SK-N-SH (cell line): ENCODE data around the gene OSBP. TPM values are rescaled to one million over a fixed set of nuclear protein-coding genes. Genes with fewer than 3 reads are reported as not detected.

Experiments
- CTCF ChIA-PET: fragments of 300-600, 350-600 bp; formaldehyde crosslinking; extraction: SDS; loops from one replicate; lab custom pipeline; 2021; lab: Yijun Ruan, JAX
- POLR2A ChIA-PET: fragments of 350-600 bp; sonication (Branson Sonifier 250); formaldehyde crosslinking; extraction: SDS; loops from one replicate; lab custom pipeline; 2020; ENCODE audit warnings: antibody characterized with exemption, inconsistent platforms; lab: Yijun Ruan, JAX
- DNase-seq: peaks from one replicate; pipeline ENCODE4 v3.0.0; 2012
- H2AFZ ChIP-seq: fragments of 200-600 bp; sonication (generic); 2 replicates; pipeline ENCODE4 v1.8.1; 2016; ENCODE audit warnings: antibody characterized with exemption, mild to moderate bottlenecking, low read depth
- H3F3A ChIP-seq: fragments of 200-600 bp; sonication (generic); replicated peaks from 2 replicates; pipeline ENCODE3; 2016; ENCODE audit warnings: antibody characterized with exemption, mild to moderate bottlenecking; ENCODE audit not compliant: insufficient read depth
- H3K27ac ChIP-seq, 2 experiments: fragments of 200-500 bp in 1 of 2; fragments of 200-600 bp in 1 of 2; sonication (Bioruptor generic) in 1 of 2; sonication (generic), shearing (Covaris generic) in 1 of 2; 2 replicates each; pipeline versions ENCODE4 v1.5.1 to v1.6.1; 2014 to 2016; ENCODE audit warnings: low read depth in 2 of 2, inconsistent platforms in 1 of 2, low read length in 1 of 2, mild to moderate bottlenecking in 1 of 2, mixed read lengths in 1 of 2
- H3K27me3 ChIP-seq: fragments of 200-600 bp; sonication (generic), shearing (Covaris generic); 2 replicates; pipeline ENCODE4 v1.6.1; 2016; ENCODE audit warnings: mixed run types; ENCODE audit not compliant: insufficient read depth
- H3K36me3 ChIP-seq, 2 experiments: fragments of 200-500 bp in 1 of 2; fragments of 200-600 bp in 1 of 2; sonication (Bioruptor generic) in 1 of 2; sonication (generic) in 1 of 2; replicated peaks in 1 of 2; 2 replicates each; pipeline versions ENCODE3 to v1.5.1; 2014 to 2016; ENCODE audit warnings: low read length in 1 of 2, mild to moderate bottlenecking in 1 of 2; ENCODE audit not compliant: insufficient read depth in 2 of 2, control insufficient read depth in 1 of 2
- H3K4me1 ChIP-seq, 2 experiments: fragments of 200-500 bp in 1 of 2; fragments of 200-600 bp in 1 of 2; sonication (Bioruptor generic) in 1 of 2; sonication (generic), shearing (Covaris generic) in 1 of 2; 2 replicates each; pipeline versions ENCODE4 v1.5.1 to v1.6.1; 2014 to 2016; ENCODE audit warnings: low read depth in 1 of 2, low read length in 1 of 2, mixed run types in 1 of 2; ENCODE audit not compliant: insufficient read depth in 2 of 2, control insufficient read depth in 1 of 2
- H3K4me2 ChIP-seq: fragments of 200-600 bp; sonication (generic), shearing (Covaris generic); 2 replicates; pipeline ENCODE4 v1.6.1; 2017; ENCODE audit warnings: mixed run types
- H3K4me3 ChIP-seq, 2 experiments: fragments of 200-500 bp in 1 of 2; fragments of 200-600 bp in 1 of 2; sonication (Bioruptor generic) in 1 of 2; sonication (generic), shearing (Covaris generic) in 1 of 2; 2 replicates each; pipeline versions ENCODE4 v1.5.1 to v1.8.1; 2014 to 2016; ENCODE audit warnings: low read depth in 2 of 2, inconsistent platforms in 1 of 2, low read length in 1 of 2, mild to moderate bottlenecking in 1 of 2, mixed read lengths in 1 of 2, moderate library complexity in 1 of 2
- H3K79me2 ChIP-seq: fragments of 200-600 bp; sonication (generic); 2 replicates; pipeline ENCODE4 v1.8.1; 2017; ENCODE audit warnings: mild to moderate bottlenecking; ENCODE audit not compliant: insufficient read depth
- H3K9ac ChIP-seq: fragments of 200-600 bp; sonication (generic); 2 replicates; pipeline ENCODE4 v1.6.1; 2017; ENCODE audit warnings: mixed run types
- H3K9me2 ChIP-seq: fragments of 200-600 bp; sonication (generic); 2 replicates; pipeline ENCODE4 v1.6.1; 2017; ENCODE audit warnings: mixed run types
- H3K9me3 ChIP-seq: fragments of 200-600 bp; sonication (generic); 2 replicates; pipeline ENCODE4 v1.6.1; 2017; ENCODE audit warnings: mixed run types, mild to moderate bottlenecking, moderate library complexity
- H4K20me1 ChIP-seq: fragments of 200-600 bp; sonication (generic); 2 replicates; pipeline ENCODE4 v1.6.1; 2017; ENCODE audit warnings: mild to moderate bottlenecking, mixed run types; ENCODE audit not compliant: insufficient read depth
- CHD2 ChIP-seq: fragments of 150-350 bp; IDR thresholded peaks from 2 replicates; pipeline ENCODE4 v1.6.1; 2018; ENCODE audit warnings: low read length; ENCODE audit not compliant: partially characterized antibody
- ELF1 ChIP-seq: IDR thresholded peaks from 2 replicates; pipeline ENCODE4 v1.4.0; 2012
- EZH2phosphoT487 ChIP-seq: fragments of 200-600 bp; sonication (generic); IDR thresholded peaks from 2 replicates; pipeline ENCODE4 v1.6.1; 2017; ENCODE audit warnings: low read depth, mixed run types, mild to moderate bottlenecking, antibody characterized with exemption, moderate library complexity, borderline replicate concordance
- FOSL2 ChIP-seq: IDR thresholded peaks from 2 replicates; pipeline ENCODE4 v1.4.0; 2012; ENCODE audit warnings: low read depth, mild to moderate bottlenecking, moderate library complexity, borderline replicate concordance
- FOXJ3 ChIP-seq: sonication (generic); formaldehyde crosslinking; IDR thresholded peaks from 2 replicates; pipeline ENCODE4 v1.5.1; 2020; ENCODE audit warnings: mild to moderate bottlenecking, missing genetic modification reagents
- GABPA ChIP-seq: IDR thresholded peaks from 2 replicates; pipeline ENCODE4 v1.4.0; 2012; ENCODE audit warnings: low read depth, mild to moderate bottlenecking
- GATA2 ChIP-seq: sonication (generic); formaldehyde crosslinking; IDR thresholded peaks from 2 replicates; pipeline ENCODE4 v1.5.0; 2020; ENCODE audit warnings: mild to moderate bottlenecking, missing genetic modification reagents
- JUND ChIP-seq: IDR thresholded peaks from 2 replicates; pipeline ENCODE4 v1.4.0; 2012
- MAX ChIP-seq: IDR thresholded peaks from 2 replicates; pipeline ENCODE4 v1.4.0; 2012; ENCODE audit warnings: low read depth
- MXI1 ChIP-seq: IDR thresholded peaks from 2 replicates; pipeline ENCODE4 v1.6.1; 2012; ENCODE audit warnings: mild to moderate bottlenecking, low read depth, low read length, improper control_type of control experiment
- POLR2AphosphoS5 ChIP-seq: IDR thresholded peaks from 2 replicates; pipeline ENCODE4 v1.6.1; 2012; ENCODE audit warnings: low read depth, low read length
- SIN3A ChIP-seq: IDR thresholded peaks from 2 replicates; pipeline ENCODE4 v1.6.1; 2012; ENCODE audit warnings: low read depth, mild to moderate bottlenecking, low read length, moderate library complexity, borderline replicate concordance
- TAF1 ChIP-seq: IDR thresholded peaks from 2 replicates; pipeline ENCODE4 v1.6.1; 2012; ENCODE audit warnings: low read depth, mild to moderate bottlenecking, low read length, moderate library complexity, borderline replicate concordance
- TEAD4 ChIP-seq: IDR thresholded peaks from 2 replicates; pipeline ENCODE4 v1.4.0; 2012; ENCODE audit warnings: mild to moderate bottlenecking, borderline replicate concordance; ENCODE audit not compliant: insufficient read depth
- USF1 ChIP-seq: IDR thresholded peaks from 2 replicates; pipeline ENCODE4 v1.4.0; 2012; ENCODE audit warnings: low read depth, borderline replicate concordance
- WGBS: methylation state at CpG from one replicate; pipeline ENCODE4 v1.1.6; 2017; ENCODE audit warnings: low lambda C conversion rate; 5-methylcytosine and 5-hydroxymethylcytosine counted together
- polyA plus RNA-seq, 3 experiments: library from polyadenylated mRNA; depleted of rRNA; stranded (reverse); fragments of >200 nt; gene quantifications; 2 replicates each; pipeline ENCODE4 v1.2.3, GENCODE V29; 2012
- TF ChIP-seq, protein P1 (sequence below): IDR thresholded peaks from 2 replicates; pipeline ENCODE4 v1.6.1; 2012; ENCODE audit warnings: mild to moderate bottlenecking, low read depth, low read length, moderate library complexity
- TF ChIP-seq, protein P2 (sequence below): IDR thresholded peaks from 2 replicates; pipeline ENCODE4; 2012

OSBP gene
- polyA plus RNA-seq, 1 of the 3 experiments (the other 2 are of a cell fraction), result 12.1 TPM

DNA sequence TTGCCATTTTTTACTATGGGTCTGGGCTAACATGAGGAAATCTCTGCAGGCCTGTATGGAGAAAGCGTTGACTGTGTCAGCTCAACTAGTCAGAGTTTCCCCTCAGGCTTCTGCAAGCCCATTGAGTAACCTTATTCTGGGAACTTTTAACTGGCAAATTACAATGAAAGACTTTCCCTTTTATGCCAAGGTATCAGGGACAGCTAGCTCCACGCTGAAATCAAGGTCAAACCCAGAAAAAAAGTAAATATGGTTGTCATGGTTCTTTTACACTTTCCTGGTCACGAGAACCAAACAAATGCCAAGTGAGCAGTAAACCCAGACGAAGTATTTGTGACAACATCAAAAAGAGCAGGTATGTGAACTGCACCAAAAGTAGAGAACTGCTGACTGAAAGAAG, 13.8 kb downstream of the OSBP start:
- no peaks in the 10 kb centered on the region for H3F3A ChIP-seq
- no peaks in the 10 kb centered on the region for H3K27me3 ChIP-seq
- no peaks in the 10 kb centered on the region for H3K4me1 ChIP-seq
- H3K27ac ChIP-seq, result no peak overlapping the region
- no peak overlapping the region for H3K9ac ChIP-seq
- peaks cover 6% of the 10 kb centered on the region; the same call in 1 of the 2 replicates for H4K20me1 ChIP-seq
- POLR2A ChIA-PET, result no interaction called here
- DNase-seq, result no peak
- peaks cover 40% of the 10 kb centered on the region; the same call in 1 of the 2 replicates for H3K79me2 ChIP-seq
- no peak overlapping the region for H2AFZ ChIP-seq
- H3K36me3 ChIP-seq, result peaks cover 71% of the 10 kb centered on the region in 2 experiments
- no peaks in the 10 kb centered on the region for H3K9me2 ChIP-seq
- WGBS, result 86% methylated on average over 4 of the region's 4 CpGs
- H3K4me3 ChIP-seq, result no peak overlapping the region
- H3K4me2 ChIP-seq, result no peak overlapping the region
- CTCF ChIA-PET, result interaction anchor here (1.4 kb wide), 1 partner anchor 10 kb away, joined by 4 read pairs; no protein-coding TSS in a partner anchor
- TF ChIP-seq GABPA (no peak), ELF1 (no peak), POLR2AphosphoS5 (no peak), EZH2phosphoT487 (no peak), TEAD4 (no peak), SIN3A (no peak), USF1 (no peak), MXI1 (no peak), CHD2 (no peak), MAX (no peak), FOSL2 (no peak), FOXJ3 (no peak), GATA2 (CRISPR knock-in tag) (no peak)
- TF ChIP-seq, protein P1, sequence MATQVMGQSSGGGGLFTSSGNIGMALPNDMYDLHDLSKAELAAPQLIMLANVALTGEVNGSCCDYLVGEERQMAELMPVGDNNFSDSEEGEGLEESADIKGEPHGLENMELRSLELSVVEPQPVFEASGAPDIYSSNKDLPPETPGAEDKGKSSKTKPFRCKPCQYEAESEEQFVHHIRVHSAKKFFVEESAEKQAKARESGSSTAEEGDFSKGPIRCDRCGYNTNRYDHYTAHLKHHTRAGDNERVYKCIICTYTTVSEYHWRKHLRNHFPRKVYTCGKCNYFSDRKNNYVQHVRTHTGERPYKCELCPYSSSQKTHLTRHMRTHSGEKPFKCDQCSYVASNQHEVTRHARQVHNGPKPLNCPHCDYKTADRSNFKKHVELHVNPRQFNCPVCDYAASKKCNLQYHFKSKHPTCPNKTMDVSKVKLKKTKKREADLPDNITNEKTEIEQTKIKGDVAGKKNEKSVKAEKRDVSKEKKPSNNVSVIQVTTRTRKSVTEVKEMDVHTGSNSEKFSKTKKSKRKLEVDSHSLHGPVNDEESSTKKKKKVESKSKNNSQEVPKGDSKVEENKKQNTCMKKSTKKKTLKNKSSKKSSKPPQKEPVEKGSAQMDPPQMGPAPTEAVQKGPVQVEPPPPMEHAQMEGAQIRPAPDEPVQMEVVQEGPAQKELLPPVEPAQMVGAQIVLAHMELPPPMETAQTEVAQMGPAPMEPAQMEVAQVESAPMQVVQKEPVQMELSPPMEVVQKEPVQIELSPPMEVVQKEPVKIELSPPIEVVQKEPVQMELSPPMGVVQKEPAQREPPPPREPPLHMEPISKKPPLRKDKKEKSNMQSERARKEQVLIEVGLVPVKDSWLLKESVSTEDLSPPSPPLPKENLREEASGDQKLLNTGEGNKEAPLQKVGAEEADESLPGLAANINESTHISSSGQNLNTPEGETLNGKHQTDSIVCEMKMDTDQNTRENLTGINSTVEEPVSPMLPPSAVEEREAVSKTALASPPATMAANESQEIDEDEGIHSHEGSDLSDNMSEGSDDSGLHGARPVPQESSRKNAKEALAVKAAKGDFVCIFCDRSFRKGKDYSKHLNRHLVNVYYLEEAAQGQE, result no peak
- H3K9me3 ChIP-seq, result no peaks in the 10 kb centered on the region

DNA sequence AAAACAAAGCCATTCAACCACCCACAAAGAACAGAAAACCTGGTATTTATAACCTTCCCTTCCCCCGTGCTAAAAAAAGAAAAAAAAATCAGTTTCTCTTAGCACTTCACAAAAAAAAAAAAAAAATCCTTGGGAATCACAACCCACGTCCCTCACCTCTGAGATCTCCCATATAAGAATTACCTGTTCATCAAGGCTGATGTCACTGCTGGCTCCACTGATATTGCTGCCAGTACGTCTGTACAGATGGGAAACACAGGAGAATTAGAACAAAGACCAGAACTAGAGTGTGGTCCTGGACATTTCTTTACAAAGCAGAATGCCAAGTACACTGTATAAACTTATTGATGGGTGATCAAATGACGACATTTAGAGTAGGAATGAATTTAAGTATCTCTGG, 14.9 kb downstream of the OSBP start:
- Histone ChIP-seq H3K9me3 (no peaks in the 10 kb centered on the region), H3K36me3 (peaks cover 66 to 68% of the 10 kb centered on the region in 2 experiments), H3K4me3 (no peak overlapping the region), H3K27me3 (no peaks in the 10 kb centered on the region), H3K4me2 (no peak overlapping the region), H3F3A (no peaks in the 10 kb centered on the region), H3K27ac (no peak overlapping the region), H2AFZ (no peak overlapping the region), H4K20me1 (peaks cover 6% of the 10 kb centered on the region; the same call in 1 of the 2 replicates), H3K9ac (no peak overlapping the region), H3K4me1 (no peaks in the 10 kb centered on the region), H3K9me2 (no peaks in the 10 kb centered on the region), H3K79me2 (peaks cover 29% of the 10 kb centered on the region; the same call in 1 of the 2 replicates)
- DNase-seq, result no peak
- WGBS, result 91% methylated on average over 4 of the region's 4 CpGs
- TF ChIP-seq MXI1 (no peak), TAF1 (no peak), JUND (no peak), MAX (no peak), EZH2phosphoT487 (no peak), FOSL2 (no peak), TEAD4 (no peak)
- TF ChIP-seq, protein P2, sequence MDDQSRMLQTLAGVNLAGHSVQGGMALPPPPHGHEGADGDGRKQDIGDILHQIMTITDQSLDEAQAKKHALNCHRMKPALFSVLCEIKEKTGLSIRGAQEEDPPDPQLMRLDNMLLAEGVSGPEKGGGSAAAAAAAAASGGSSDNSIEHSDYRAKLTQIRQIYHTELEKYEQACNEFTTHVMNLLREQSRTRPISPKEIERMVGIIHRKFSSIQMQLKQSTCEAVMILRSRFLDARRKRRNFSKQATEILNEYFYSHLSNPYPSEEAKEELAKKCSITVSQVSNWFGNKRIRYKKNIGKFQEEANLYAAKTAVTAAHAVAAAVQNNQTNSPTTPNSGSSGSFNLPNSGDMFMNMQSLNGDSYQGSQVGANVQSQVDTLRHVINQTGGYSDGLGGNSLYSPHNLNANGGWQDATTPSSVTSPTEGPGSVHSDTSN, result no peak
- ChIA-PET CTCF (no interaction called here), POLR2A (no interaction called here)
